Suprapubic skin (tissue), 4 donors: Measurements from ENCODE around the gene KLKB1. TPM values are rescaled to one million over a fixed set of nuclear protein-coding genes. Genes with fewer than 3 reads are reported as not detected.

Source experiments
- DNase-seq, 2 donors: peaks; one replicate each; pipeline ENCODE4 v3.0.0-alpha.2; 2019; ENCODE audit warnings: low spot score in 2 of 2
- H3K27ac ChIP-seq: fragments of 200-600 bp; sonication (generic); one replicate; pipeline ENCODE4 v1.5.1; 2019
- H3K27me3 ChIP-seq: fragments of 200-600 bp; sonication (generic); one replicate; pipeline ENCODE4 v1.5.1; 2019
- H3K36me3 ChIP-seq: fragments of 200-600 bp; sonication (generic); one replicate; pipeline ENCODE4 v1.5.1; 2019
- H3K4me1 ChIP-seq: fragments of 200-600 bp; sonication (generic); one replicate; pipeline ENCODE4 v1.5.1; 2019
- H3K4me3 ChIP-seq: fragments of 200-600 bp; sonication (generic); one replicate; pipeline ENCODE4 v1.5.1; 2019; ENCODE audit warnings: mild to moderate bottlenecking
- H3K9me3 ChIP-seq: fragments of 200-600 bp; sonication (generic); one replicate; pipeline ENCODE4 v1.5.1; 2019
- CTCF ChIP-seq, 2 donors: fragments of 200-600 bp in 1 of 2; fragments of 450-650 bp in 1 of 2; sonication (generic) in 1 of 2; IDR thresholded peaks; one replicate each; pipeline ENCODE4 v1.5.1; 2016 to 2019; ENCODE audit warnings: antibody characterized with exemption in 2 of 2, mild to moderate bottlenecking in 1 of 2, moderate library complexity in 1 of 2
- EP300 ChIP-seq: sonication (generic); formaldehyde crosslinking; IDR thresholded peaks from one replicate; pipeline ENCODE4 v1.6.1; 2017; ENCODE audit warnings: antibody characterized with exemption
- POLR2A ChIP-seq, 2 donors: fragments of 450-650 bp; IDR thresholded peaks; one replicate each; pipeline ENCODE4 v1.6.1; 2017; ENCODE audit warnings: antibody characterized with exemption in 2 of 2, mild to moderate bottlenecking in 2 of 2, moderate library complexity in 2 of 2
- POLR2AphosphoS5 ChIP-seq, 3 donors: sonication (generic); formaldehyde crosslinking; IDR thresholded peaks; one replicate each; pipeline ENCODE4 v1.6.1; 2017; ENCODE audit warnings: antibody characterized with exemption in 3 of 3
- WGBS: methylation state at CpG from one replicate; pipeline ENCODE4 v1.1.5; 2018; 5-methylcytosine and 5-hydroxymethylcytosine counted together
- total RNA-seq, 4 donors: library from RNA; depleted of rRNA; stranded (reverse); fragments of >200 nt; gene quantifications; one replicate each; pipeline ENCODE4 v1.1.0, GENCODE V29; 2016

Gene KLKB1
- total RNA-seq = not detected

- H3K4me3 ChIP-seq = no peak within 1 kb of the TSS
- TF ChIP-seq POLR2A (IDR thresholded peaks at IDR 0.05) (no peak), CTCF (IDR thresholded peaks at IDR 0.05) (no peak), POLR2AphosphoS5 (IDR thresholded peaks at IDR 0.05) (no peak), EP300 (no peak)
- 47% methylated on average over 5 of the region's 5 CpGs for WGBS
- H3K36me3 ChIP-seq = no peaks in the 10 kb centered on the region
- no peaks in the 10 kb centered on the region for H3K4me1 ChIP-seq
- H3K9me3 ChIP-seq = peaks cover 8% of the 10 kb centered on the region
- no peaks in the 10 kb centered on the region for H3K27me3 ChIP-seq
- H3K27ac ChIP-seq = no peak within 1 kb of the TSS
- no peak for DNase-seq
Measured at GRCh38 chr4:186227221-186227620, at the start of gene KLKB1. TSS of gene KLKB1 (plus strand) at chr4:186227507. CDS start at chr4:186228196, 689 bp downstream.

GRCh38 chr4:186188107-186188506 is 39.2 kb upstream of the KLKB1 start:
- Histone ChIP-seq H3K9me3 (no peaks in the 10 kb centered on the region), H3K27ac (no peak overlapping the region), H3K27me3 (no peaks in the 10 kb centered on the region), H3K36me3 (no peaks in the 10 kb centered on the region), H3K4me3 (no peak overlapping the region), H3K4me1 (peaks cover 24% of the 10 kb centered on the region)
- TF ChIP-seq EP300 (no peak), CTCF (IDR thresholded peaks at IDR 0.05) (no peak), POLR2A (IDR thresholded peaks at IDR 0.05) (no peak), POLR2AphosphoS5 (IDR thresholded peaks at IDR 0.05) (no peak)
- no peak for DNase-seq
- 79% methylated on average over 3 of the region's 3 CpGs for WGBS

GRCh38 chr4:186189656-186190055 is 37.7 kb upstream of the KLKB1 start:
- no peak for TF ChIP-seq POLR2A (IDR thresholded peaks at IDR 0.05)
- TF ChIP-seq EP300 = no peak
- no peak for TF ChIP-seq CTCF (IDR thresholded peaks at IDR 0.05)
- no peak for TF ChIP-seq POLR2AphosphoS5 (IDR thresholded peaks at IDR 0.05)
- WGBS = 83% methylated on average over 4 of the region's 4 CpGs
- no peak overlapping the region for H3K4me3 ChIP-seq
- DNase-seq = no peak
- no peaks in the 10 kb centered on the region for H3K9me3 ChIP-seq
- no peaks in the 10 kb centered on the region for H3K36me3 ChIP-seq
- H3K27me3 ChIP-seq = no peaks in the 10 kb centered on the region
- peaks cover 32% of the 10 kb centered on the region for H3K4me1 ChIP-seq
- H3K27ac ChIP-seq = no peak overlapping the region

- peaks cover 32% of the 10 kb centered on the region for H3K4me1 ChIP-seq
- peak overlapping the region; percentile 79 for H3K4me3 ChIP-seq
- WGBS = 2% methylated on average over 6 of the region's 34 CpGs
- H3K9me3 ChIP-seq = no peaks in the 10 kb centered on the region
- no peak for TF ChIP-seq CTCF (IDR thresholded peaks at IDR 0.05)
- TF ChIP-seq POLR2A (IDR thresholded peaks at IDR 0.05) = no peak
- TF ChIP-seq POLR2AphosphoS5 (IDR thresholded peaks at IDR 0.05) = no peak
- no peak for TF ChIP-seq EP300
- no peaks in the 10 kb centered on the region for H3K27me3 ChIP-seq
- DNase-seq = no peak
- no peaks in the 10 kb centered on the region for H3K36me3 ChIP-seq
- peak overlapping the region; percentile 94 for H3K27ac ChIP-seq
Measured at GRCh38 chr4:186190581-186191199, 36.6 kb upstream of the KLKB1 start.

GRCh38 chr4:186191200-186192065 is 35.9 kb upstream of the KLKB1 start, which contains the start of gene CYP4V2:
TSS of gene CYP4V2 (plus strand) at chr4:186191567. CDS start at chr4:186191824, 257 bp downstream.
- no peaks in the 10 kb centered on the region for H3K36me3 ChIP-seq
- H3K27ac ChIP-seq = peak within 1 kb of the TSS; percentile 94
- no peak for TF ChIP-seq EP300
- peak in 1 of 2 donors; percentile 25 for TF ChIP-seq CTCF (IDR thresholded peaks at IDR 0.05)
- TF ChIP-seq POLR2A (IDR thresholded peaks at IDR 0.05) = peak in 1 of 2 donors; percentile 42
- TF ChIP-seq POLR2AphosphoS5 (IDR thresholded peaks at IDR 0.05) = peak; percentile 40 to 88 (median 44)
- H3K27me3 ChIP-seq = no peaks in the 10 kb centered on the region
- WGBS = no CpG with 5 or more reads among the region's 107 CpGs
- peak within 1 kb of the TSS; percentile 79 for H3K4me3 ChIP-seq
- H3K4me1 ChIP-seq = peaks cover 32% of the 10 kb centered on the region
- H3K9me3 ChIP-seq = no peaks in the 10 kb centered on the region
- DNase-seq = peak; percentile 82 to 88
